ENCODE results near the gene SPOCK2.

The SPOCK2 gene

DNA sequence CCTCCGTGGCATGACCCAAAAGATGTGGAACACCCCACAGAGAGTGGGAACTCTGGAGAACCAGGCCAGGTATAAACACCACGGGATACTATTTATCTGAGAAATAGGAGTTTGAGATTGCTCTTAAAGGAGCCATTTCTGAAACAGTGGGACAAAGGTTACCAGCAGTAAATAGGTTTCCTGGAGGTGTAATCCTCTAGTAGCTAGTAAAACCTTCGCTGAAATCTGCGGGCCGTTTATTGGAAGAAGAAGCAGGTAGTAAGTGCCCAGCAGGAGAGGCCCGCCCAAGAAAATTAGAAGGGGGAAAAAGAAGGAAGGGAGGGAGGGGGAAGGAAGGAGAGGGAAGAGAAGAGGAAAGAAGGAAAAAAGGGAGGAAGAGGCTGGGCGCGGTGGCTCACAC, 72.5 kb downstream of the SPOCK2 start:
- peaks cover under 1% of the 10 kb centered on the region; the same call in 1 of the 2 replicates for H3K4me1 ChIP-seq (ENCODE audit: low read length)
- H3K27me3 ChIP-seq (ENCODE audit: low read depth, low read length): no peaks in the 10 kb centered on the region
- no peaks in the 10 kb centered on the region for H3K9me3 ChIP-seq (ENCODE audit: insufficient read depth, low read length)
- H2AFZ ChIP-seq (ENCODE audit: low read depth, low read length): no peak overlapping the region
- H3K79me2 ChIP-seq (ENCODE audit: low read length): no peaks in the 10 kb centered on the region
- no peak overlapping the region for H3K9ac ChIP-seq (ENCODE audit: low read length)
- no peak overlapping the region for H3K27ac ChIP-seq (ENCODE audit: low read length)
- H3K36me3 ChIP-seq (replicated peaks; ENCODE audit: low read depth, low read length): no peaks in the 10 kb centered on the region
- no peaks in the 10 kb centered on the region for H4K20me1 ChIP-seq (ENCODE audit: insufficient read depth, low read length)
- no peak overlapping the region for H3K4me3 ChIP-seq (ENCODE audit: low read length)
- no peak overlapping the region for H3K4me2 ChIP-seq (ENCODE audit: low read length)
- TF ChIP-seq, protein P1, sequence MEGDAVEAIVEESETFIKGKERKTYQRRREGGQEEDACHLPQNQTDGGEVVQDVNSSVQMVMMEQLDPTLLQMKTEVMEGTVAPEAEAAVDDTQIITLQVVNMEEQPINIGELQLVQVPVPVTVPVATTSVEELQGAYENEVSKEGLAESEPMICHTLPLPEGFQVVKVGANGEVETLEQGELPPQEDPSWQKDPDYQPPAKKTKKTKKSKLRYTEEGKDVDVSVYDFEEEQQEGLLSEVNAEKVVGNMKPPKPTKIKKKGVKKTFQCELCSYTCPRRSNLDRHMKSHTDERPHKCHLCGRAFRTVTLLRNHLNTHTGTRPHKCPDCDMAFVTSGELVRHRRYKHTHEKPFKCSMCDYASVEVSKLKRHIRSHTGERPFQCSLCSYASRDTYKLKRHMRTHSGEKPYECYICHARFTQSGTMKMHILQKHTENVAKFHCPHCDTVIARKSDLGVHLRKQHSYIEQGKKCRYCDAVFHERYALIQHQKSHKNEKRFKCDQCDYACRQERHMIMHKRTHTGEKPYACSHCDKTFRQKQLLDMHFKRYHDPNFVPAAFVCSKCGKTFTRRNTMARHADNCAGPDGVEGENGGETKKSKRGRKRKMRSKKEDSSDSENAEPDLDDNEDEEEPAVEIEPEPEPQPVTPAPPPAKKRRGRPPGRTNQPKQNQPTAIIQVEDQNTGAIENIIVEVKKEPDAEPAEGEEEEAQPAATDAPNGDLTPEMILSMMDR (IDR thresholded peaks at IDR 0.05; ENCODE audit: low read depth, low read length): no peak
- TF ChIP-seq EZH2phosphoT487 (IDR thresholded peaks at IDR 0.05; ENCODE audit: low read depth): no peak

DNA sequence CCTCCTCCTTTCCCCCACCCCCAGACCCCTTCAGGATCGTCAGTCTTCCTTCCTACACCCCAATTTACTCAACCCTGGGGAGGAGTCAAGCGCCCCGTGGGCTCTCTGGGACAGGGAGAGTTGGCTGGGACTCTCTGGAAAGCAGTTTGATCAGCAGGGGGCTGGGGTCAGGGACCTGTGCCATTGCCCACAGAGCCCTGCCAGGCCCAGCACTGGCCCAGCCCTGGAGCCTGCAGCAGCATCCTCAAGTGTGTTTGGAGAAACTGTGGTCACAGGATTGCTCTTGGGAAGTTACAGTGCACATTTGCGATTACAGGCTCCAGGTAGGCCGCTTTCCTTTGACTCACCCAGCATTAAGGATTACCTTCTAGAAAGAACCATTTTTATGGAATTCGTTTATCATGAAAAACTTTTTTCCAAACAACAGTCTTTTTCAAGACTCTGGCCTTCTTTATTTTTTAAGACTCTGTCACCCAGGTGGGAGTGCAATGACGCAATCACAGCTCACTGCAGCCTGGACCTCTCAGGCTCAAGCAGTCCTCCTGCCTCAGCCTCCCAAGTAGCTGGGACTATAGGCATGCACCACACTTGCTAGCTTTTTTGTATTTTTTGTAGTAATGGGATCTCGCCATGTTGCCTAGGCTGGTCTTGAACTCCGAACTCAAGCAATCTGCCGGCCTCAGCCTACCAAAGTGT, 73.4 kb downstream of the SPOCK2 start:
- Histone ChIP-seq H3K9ac (ENCODE audit: low read length) (no peak overlapping the region), H3K27ac (ENCODE audit: low read length) (no peak overlapping the region), H4K20me1 (ENCODE audit: insufficient read depth, low read length) (no peaks in the 10 kb centered on the region), H3K36me3 (replicated peaks; ENCODE audit: low read depth, low read length) (no peaks in the 10 kb centered on the region), H3K9me3 (ENCODE audit: insufficient read depth, low read length) (no peaks in the 10 kb centered on the region), H2AFZ (ENCODE audit: low read depth, low read length) (no peak overlapping the region), H3K4me1 (ENCODE audit: low read length) (no peaks in the 10 kb centered on the region), H3K4me3 (ENCODE audit: low read length) (no peak overlapping the region), H3K79me2 (ENCODE audit: low read length) (no peaks in the 10 kb centered on the region), H3K27me3 (ENCODE audit: low read depth, low read length) (no peaks in the 10 kb centered on the region), H3K4me2 (ENCODE audit: low read length) (no peak overlapping the region)
- TF ChIP-seq, protein P1 (IDR thresholded peaks at IDR 0.05; ENCODE audit: low read depth, low read length): no peak
- TF ChIP-seq EZH2phosphoT487 (IDR thresholded peaks at IDR 0.05; ENCODE audit: low read depth): no peak

DNA sequence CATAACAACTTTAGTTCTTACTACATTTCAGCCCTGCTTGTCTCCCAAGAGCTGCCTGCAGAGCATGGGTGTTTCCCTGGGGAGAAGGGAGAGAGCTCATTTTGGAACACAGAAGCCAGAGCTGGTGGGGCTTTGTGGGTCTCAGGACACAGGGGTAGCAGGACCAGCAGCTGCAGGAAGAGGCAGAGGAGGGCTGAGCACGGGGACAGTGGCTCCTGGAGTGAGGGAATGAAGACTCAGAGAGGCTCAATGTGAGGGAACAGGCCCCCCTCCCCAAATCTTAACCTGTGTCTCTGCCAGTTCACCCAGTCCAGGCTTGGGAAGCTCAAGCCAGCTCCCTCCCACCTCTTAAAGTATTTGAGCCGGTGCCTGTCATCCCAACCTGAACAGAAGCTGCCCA, 74.2 kb downstream of the SPOCK2 start:
- Histone ChIP-seq H3K9me3 (ENCODE audit: insufficient read depth, low read length) (no peaks in the 10 kb centered on the region), H3K79me2 (ENCODE audit: low read length) (no peaks in the 10 kb centered on the region), H2AFZ (ENCODE audit: low read depth, low read length) (no peak overlapping the region), H3K9ac (ENCODE audit: low read length) (no peak overlapping the region), H3K27me3 (ENCODE audit: low read depth, low read length) (no peaks in the 10 kb centered on the region), H3K4me1 (ENCODE audit: low read length) (no peaks in the 10 kb centered on the region), H3K4me2 (ENCODE audit: low read length) (no peak overlapping the region), H3K27ac (ENCODE audit: low read length) (no peak overlapping the region), H3K4me3 (ENCODE audit: low read length) (no peak overlapping the region), H3K36me3 (replicated peaks; ENCODE audit: low read depth, low read length) (no peaks in the 10 kb centered on the region), H4K20me1 (ENCODE audit: insufficient read depth, low read length) (no peaks in the 10 kb centered on the region)
- no peak for TF ChIP-seq EZH2phosphoT487 (IDR thresholded peaks at IDR 0.05; ENCODE audit: low read depth)
- TF ChIP-seq, protein P1 (IDR thresholded peaks at IDR 0.05; ENCODE audit: low read depth, low read length): no peak

DNA sequence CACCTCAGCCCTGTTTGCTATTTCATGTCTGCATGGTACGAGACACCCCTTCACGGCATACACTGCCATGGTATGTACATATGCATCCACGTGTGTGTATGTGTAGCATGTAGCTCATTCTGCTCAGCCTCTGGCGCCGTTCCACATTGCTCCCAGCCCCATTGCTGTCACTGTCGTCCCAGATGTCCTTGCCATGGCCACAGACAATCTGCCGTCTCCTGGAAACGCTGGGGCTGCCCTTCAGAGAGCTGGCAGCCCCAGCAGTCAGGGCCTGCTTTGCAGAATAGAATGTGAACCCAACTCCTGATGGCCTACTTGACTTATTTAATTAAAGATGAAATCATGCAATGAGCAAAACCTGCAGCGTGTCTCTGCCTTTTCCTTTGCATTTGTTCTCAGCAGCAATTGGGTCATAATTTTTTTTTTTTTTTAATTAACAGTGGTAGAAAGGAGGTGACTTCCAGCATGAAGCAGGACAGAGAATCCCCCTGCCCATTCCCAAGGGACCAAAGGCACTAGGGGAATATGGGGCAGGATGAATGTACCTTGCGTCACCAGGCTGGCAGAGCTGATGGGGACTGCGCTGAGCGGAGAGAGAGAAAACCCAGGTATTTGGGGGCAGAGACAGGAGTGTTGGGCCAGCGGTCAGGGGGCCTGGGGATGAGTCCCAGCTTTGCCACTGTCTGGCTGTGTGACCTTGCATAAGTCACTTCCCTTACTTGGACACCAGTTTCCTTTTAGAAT, 75.0 kb downstream of the SPOCK2 start:
- no peak overlapping the region for H2AFZ ChIP-seq (ENCODE audit: low read depth, low read length)
- H3K4me3 ChIP-seq (ENCODE audit: low read length): no peak overlapping the region

More for the DNA sequence above, 75.0 kb downstream of the SPOCK2 start:
- no peaks in the 10 kb centered on the region for H3K9me3 ChIP-seq (ENCODE audit: insufficient read depth, low read length)
- no peaks in the 10 kb centered on the region for H3K4me1 ChIP-seq (ENCODE audit: low read length)
- TF ChIP-seq, protein P1 (IDR thresholded peaks at IDR 0.05; ENCODE audit: low read depth, low read length): no peak
- no peak for TF ChIP-seq EZH2phosphoT487 (IDR thresholded peaks at IDR 0.05; ENCODE audit: low read depth)
- H3K4me2 ChIP-seq (ENCODE audit: low read length): no peak overlapping the region
- H4K20me1 ChIP-seq (ENCODE audit: insufficient read depth, low read length): no peaks in the 10 kb centered on the region
- no peak overlapping the region for H3K9ac ChIP-seq (ENCODE audit: low read length)
- no peak overlapping the region for H3K27ac ChIP-seq (ENCODE audit: low read length)
- no peaks in the 10 kb centered on the region for H3K27me3 ChIP-seq (ENCODE audit: low read depth, low read length)
- H3K36me3 ChIP-seq (replicated peaks; ENCODE audit: low read depth, low read length): no peaks in the 10 kb centered on the region
- no peaks in the 10 kb centered on the region for H3K79me2 ChIP-seq (ENCODE audit: low read length)

All from OCI-LY3 (cell line).